Esophagus squamous epithelium (tissue), 4 donors: ENCODE data around the gene CARS2.

Experiments
- POLR2A ChIP-seq, 4 donors: fragments of 450-650 bp; IDR thresholded peaks; one replicate each; pipeline ENCODE4 v1.6.1; 2017; ENCODE audit warnings: antibody characterized with exemption in 4 of 4, mild to moderate bottlenecking in 4 of 4, moderate library complexity in 3 of 4
- TF ChIP-seq, protein P1 (sequence below), 6 experiments: fragments of 450-650 bp in 4 of 6; fragments of 200-600 bp in 2 of 6; sonication (generic) in 2 of 6; IDR thresholded peaks; one replicate each; pipeline ENCODE4 v1.5.1; 2016 to 2019; ENCODE audit warnings: antibody characterized with exemption in 6 of 6, mild to moderate bottlenecking in 4 of 6, moderate library complexity in 4 of 6

DNA sequence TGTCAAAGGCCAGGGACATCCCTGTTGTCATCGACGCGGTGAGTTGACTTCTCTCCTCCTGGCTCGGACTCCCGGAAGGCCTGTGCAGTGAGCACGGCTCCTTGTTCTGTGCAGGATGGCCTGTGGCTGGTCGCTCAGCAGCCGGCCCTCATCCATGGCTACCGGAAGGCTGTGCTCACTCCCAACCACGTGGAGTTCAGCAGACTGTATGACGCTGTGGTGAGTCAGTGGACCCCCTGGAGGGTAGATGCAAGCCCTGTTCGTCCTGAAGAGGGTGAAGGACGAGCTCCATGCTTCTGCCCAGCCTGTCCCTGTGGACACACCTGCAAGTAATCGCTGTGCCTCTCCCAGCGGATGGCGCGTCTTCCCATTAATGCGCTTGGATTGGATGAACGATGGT is 71.4 kb downstream of the CARS2 start:
- TF ChIP-seq POLR2A (IDR thresholded peaks at IDR 0.05) = no peak
- TF ChIP-seq, protein P1, sequence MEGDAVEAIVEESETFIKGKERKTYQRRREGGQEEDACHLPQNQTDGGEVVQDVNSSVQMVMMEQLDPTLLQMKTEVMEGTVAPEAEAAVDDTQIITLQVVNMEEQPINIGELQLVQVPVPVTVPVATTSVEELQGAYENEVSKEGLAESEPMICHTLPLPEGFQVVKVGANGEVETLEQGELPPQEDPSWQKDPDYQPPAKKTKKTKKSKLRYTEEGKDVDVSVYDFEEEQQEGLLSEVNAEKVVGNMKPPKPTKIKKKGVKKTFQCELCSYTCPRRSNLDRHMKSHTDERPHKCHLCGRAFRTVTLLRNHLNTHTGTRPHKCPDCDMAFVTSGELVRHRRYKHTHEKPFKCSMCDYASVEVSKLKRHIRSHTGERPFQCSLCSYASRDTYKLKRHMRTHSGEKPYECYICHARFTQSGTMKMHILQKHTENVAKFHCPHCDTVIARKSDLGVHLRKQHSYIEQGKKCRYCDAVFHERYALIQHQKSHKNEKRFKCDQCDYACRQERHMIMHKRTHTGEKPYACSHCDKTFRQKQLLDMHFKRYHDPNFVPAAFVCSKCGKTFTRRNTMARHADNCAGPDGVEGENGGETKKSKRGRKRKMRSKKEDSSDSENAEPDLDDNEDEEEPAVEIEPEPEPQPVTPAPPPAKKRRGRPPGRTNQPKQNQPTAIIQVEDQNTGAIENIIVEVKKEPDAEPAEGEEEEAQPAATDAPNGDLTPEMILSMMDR (IDR thresholded peaks at IDR 0.05) = no peak
